RWPE2 (cell line): Measurements from ENCODE around the gene KDELR1.
"Not testable (repeated sequence)": the region's sequence is repeated elsewhere in the genome, so short reads cannot be mapped to it uniquely, and the experiment has no call there.

Experiments used
- ATAC-seq: fragments of 200-7000 bp; cut with Tn5 transposase; 3 replicates; pipeline ENCODE4 v1.9.1; 2021; ENCODE audit warnings: low read depth
- DNase-seq: peaks from one replicate; pipeline ENCODE4 v3.0.0-alpha.2; 2020; ENCODE audit warnings: low spot score
- H3K27ac ChIP-seq: fragments of 450-650 bp; 2 replicates; pipeline ENCODE4 v1.5.1; 2017; ENCODE audit warnings: mild to moderate bottlenecking; ENCODE audit not compliant: poor library complexity, severe bottlenecking
- H3K27me3 ChIP-seq: fragments of 250-450 bp; sonication (Bioruptor Pico); 2 replicates; pipeline ENCODE4 v1.5.1; 2021; ENCODE audit warnings: mild to moderate bottlenecking, moderate library complexity; ENCODE audit not compliant: insufficient read depth, poor library complexity, severe bottlenecking
- H3K36me3 ChIP-seq: fragments of 250-450 bp; sonication (Bioruptor Pico); 2 replicates; pipeline ENCODE4 v1.5.1; 2020; ENCODE audit warnings: low read depth, mild to moderate bottlenecking, moderate library complexity
- H3K4me1 ChIP-seq: fragments of 250-450 bp; sonication (Bioruptor Pico); 2 replicates; pipeline ENCODE4 v1.5.1; 2021; ENCODE audit warnings: mild to moderate bottlenecking, moderate library complexity; ENCODE audit not compliant: insufficient read depth, poor library complexity, severe bottlenecking
- H3K4me3 ChIP-seq: fragments of 250-450 bp; sonication (Bioruptor Pico); 2 replicates; pipeline ENCODE4 v1.5.1; 2021; ENCODE audit warnings: mild to moderate bottlenecking, moderate library complexity; ENCODE audit not compliant: severe bottlenecking
- H3K9me3 ChIP-seq: fragments of 250-450 bp; sonication (Bioruptor Pico); 2 replicates; pipeline ENCODE4 v1.5.1; 2021; ENCODE audit warnings: mild to moderate bottlenecking, moderate library complexity; ENCODE audit not compliant: severe bottlenecking
- TF ChIP-seq, protein P1 (sequence below): fragments of 450-650 bp; IDR thresholded peaks from one replicate; pipeline ENCODE4 v1.5.1; 2017; ENCODE audit warnings: mild to moderate bottlenecking, moderate library complexity; ENCODE audit not compliant: poor library complexity, severe bottlenecking

Gene KDELR1

DNA sequence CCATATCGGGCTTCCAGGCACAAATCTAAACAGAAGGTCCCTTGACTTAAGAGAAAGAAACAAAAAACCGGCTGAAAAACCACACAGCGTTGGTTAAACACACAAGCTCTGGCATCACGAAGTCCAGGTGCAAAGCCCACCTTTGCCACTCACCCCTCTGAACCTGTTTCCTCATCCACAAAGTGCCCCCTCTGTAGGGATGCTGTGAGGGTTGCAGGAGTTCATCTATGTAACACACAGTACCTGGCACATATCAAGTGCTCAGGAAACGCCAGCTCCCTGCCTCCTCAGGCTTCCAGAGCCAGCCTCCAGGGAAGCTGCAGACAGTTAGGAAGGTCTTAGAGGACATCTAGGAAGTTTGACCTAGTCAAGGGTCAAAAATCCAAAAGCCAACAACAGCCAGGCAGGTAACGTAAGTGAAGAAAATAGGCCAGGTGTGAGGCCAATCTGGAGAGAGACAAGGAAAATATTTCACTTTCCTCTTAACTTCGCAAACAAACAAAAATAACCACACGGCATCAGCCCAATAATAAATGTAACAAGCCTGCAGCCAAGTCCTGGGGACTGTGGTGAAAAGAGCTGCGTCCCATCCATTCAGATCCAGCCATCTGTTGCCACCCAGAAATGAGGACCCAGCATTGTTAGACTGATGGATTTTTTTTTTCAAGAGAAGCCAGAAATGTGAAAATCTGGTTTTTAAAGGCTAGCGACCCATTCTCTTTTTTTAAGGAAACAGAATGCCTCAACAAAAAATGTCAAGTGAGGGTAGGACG, 10.0 kb downstream of the KDELR1 start:
- H3K9me3 ChIP-seq, result no peaks in the 10 kb centered on the region
- TF ChIP-seq, protein P1, sequence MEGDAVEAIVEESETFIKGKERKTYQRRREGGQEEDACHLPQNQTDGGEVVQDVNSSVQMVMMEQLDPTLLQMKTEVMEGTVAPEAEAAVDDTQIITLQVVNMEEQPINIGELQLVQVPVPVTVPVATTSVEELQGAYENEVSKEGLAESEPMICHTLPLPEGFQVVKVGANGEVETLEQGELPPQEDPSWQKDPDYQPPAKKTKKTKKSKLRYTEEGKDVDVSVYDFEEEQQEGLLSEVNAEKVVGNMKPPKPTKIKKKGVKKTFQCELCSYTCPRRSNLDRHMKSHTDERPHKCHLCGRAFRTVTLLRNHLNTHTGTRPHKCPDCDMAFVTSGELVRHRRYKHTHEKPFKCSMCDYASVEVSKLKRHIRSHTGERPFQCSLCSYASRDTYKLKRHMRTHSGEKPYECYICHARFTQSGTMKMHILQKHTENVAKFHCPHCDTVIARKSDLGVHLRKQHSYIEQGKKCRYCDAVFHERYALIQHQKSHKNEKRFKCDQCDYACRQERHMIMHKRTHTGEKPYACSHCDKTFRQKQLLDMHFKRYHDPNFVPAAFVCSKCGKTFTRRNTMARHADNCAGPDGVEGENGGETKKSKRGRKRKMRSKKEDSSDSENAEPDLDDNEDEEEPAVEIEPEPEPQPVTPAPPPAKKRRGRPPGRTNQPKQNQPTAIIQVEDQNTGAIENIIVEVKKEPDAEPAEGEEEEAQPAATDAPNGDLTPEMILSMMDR, result no peak
- H3K4me1 ChIP-seq, result no peaks in the 10 kb centered on the region
- no peak overlapping the region for H3K27ac ChIP-seq
- no peaks in the 10 kb centered on the region for H3K27me3 ChIP-seq
- ATAC-seq, result no peak
- peaks cover 46% of the 10 kb centered on the region for H3K36me3 ChIP-seq
- no peak for DNase-seq
- no peak overlapping the region for H3K4me3 ChIP-seq

DNA sequence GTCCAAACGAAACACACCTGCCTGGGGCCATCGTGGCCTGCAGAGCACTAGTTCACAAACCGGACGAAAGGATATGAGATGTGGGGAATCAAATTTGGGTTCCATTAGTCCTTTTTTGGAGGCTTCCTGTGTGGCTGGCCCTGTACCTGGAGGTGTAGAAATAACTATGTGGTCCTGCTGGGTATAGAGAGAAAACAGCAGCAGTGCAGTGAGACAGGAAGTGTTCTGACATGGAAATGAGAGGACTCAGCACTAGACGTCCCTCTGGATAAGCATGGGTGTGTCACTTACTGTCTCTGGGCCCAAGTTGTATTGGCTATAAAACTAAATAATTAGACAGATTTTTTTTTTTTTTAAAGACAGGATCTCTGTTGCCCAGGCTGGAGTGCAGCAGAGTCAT, 12.3 kb downstream of the KDELR1 start:
- no peaks in the 10 kb centered on the region for H3K4me1 ChIP-seq
- TF ChIP-seq, protein P1, result no peak
- peaks cover 23% of the 10 kb centered on the region for H3K36me3 ChIP-seq
- H3K27me3 ChIP-seq, result no peaks in the 10 kb centered on the region
- no peaks in the 10 kb centered on the region for H3K9me3 ChIP-seq
- DNase-seq, result no peak
- ATAC-seq, result peak; percentile 44; the same call in 2 of the 3 replicates
- H3K4me3 ChIP-seq, result no peak overlapping the region
- peak overlapping the region; percentile 14 for H3K27ac ChIP-seq

DNA sequence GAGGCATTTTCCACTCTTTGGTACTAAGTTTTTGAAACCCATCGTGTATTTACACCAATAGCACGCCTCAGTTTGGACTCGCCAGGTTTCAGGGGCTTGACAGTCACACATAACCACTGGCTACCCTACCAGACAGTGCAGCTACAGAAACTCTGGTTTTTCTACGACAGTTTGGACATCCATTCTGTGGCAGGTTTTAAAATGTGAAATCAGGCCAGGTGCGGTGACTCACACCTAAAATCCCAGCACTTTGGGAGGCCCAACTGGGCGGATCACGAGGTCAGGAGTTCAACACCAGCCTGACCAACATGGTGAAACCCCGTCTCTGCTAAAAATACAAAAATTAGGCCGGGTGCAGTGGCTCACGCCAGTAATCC, 13.2 kb downstream of the KDELR1 start:
- Histone ChIP-seq H3K9me3 (no peaks in the 10 kb centered on the region), H3K36me3 (peaks cover 14% of the 10 kb centered on the region), H3K27me3 (no peaks in the 10 kb centered on the region), H3K4me1 (no peaks in the 10 kb centered on the region), H3K27ac (no peak overlapping the region), H3K4me3 (no peak overlapping the region)
- ATAC-seq (no peak), DNase-seq (no peak)
- TF ChIP-seq, protein P1, result no peak

DNA sequence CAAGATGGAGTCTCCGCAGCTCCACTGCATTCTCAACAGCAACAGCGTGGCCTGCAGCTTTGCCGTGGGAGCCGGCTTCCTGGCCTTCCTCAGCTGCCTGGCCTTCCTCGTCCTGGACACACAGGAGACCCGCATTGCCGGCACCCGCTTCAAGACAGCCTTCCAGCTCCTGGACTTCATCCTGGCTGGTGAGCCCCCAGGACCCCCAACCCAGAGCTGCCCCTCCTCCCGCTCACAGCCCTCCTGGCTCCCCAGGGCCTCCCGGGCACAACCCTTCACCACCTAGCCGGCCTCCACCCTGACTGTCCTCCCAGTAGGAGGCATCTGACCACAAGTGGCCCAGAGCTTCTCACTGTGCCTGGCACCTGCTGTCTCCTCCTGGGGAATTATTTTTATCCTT, 17.8 kb downstream of the KDELR1 start:
- peaks cover 6% of the 10 kb centered on the region for H3K4me1 ChIP-seq
- ATAC-seq (no peak), DNase-seq (no peak)
- H3K4me3 ChIP-seq, result no peak overlapping the region
- TF ChIP-seq, protein P1, result no peak
- H3K27ac ChIP-seq, result no peak overlapping the region
- H3K36me3 ChIP-seq, result no peaks in the 10 kb centered on the region
- no peaks in the 10 kb centered on the region for H3K27me3 ChIP-seq
- no peaks in the 10 kb centered on the region for H3K9me3 ChIP-seq

DNA sequence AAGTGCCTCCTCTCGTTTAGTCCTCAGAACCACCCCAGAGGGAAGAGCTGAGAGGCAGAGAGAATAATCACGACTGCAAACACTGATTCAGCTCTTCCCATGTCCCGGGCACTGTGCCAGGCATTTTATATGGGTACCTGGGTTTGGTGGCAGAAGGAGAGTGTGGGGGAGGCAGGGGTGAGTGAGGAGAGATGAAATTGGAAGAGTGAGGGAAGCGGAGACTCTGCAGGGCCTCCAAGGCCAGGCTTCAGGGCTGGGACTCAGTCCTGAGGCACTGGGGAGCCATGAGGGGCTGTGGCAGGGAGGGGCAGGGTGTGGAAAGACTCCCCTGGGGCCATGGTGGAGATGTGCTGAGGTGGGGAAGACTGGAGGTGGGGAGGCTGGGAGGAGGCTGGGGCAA, 18.4 kb downstream of the KDELR1 start:
- H3K4me3 ChIP-seq, result no peak overlapping the region
- H3K27ac ChIP-seq, result no peak overlapping the region

DNA sequence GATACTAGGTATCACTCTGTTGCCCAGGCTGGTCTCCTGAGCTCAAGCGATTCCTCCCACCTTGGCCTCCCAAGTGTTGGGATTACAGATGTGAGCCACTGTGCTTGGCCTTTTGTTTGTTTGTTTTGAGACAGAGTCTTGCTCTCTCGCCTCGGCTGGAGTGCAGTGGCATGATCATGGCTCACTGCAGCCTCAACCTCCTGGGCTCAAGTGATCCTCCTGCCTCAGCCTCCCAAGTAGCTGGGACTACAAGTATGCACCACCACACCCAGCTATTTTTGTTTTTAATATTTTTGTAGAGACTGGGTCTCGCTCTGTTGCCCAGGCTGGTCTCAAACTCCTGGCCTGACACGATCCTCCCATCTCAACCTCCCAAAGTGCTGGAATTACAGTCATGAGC, 19.6 kb downstream of the KDELR1 start:
- not testable (repeated sequence) for H3K4me3 ChIP-seq, ATAC-seq, DNase-seq, H3K9me3 ChIP-seq, H3K36me3 ChIP-seq, H3K27me3 ChIP-seq, H3K27ac ChIP-seq, H3K4me1 ChIP-seq

More for the DNA sequence above, 18.4 kb downstream of the KDELR1 start:
- ATAC-seq (peak; percentile 37; the same call in 2 of the 3 replicates), DNase-seq (no peak)
- no peaks in the 10 kb centered on the region for H3K27me3 ChIP-seq
- no peaks in the 10 kb centered on the region for H3K9me3 ChIP-seq
- peaks cover 6% of the 10 kb centered on the region for H3K4me1 ChIP-seq
- TF ChIP-seq, protein P1, result no peak
- no peaks in the 10 kb centered on the region for H3K36me3 ChIP-seq
